WTC11 (cell line): ENCODE data around the gene PEAR1. TPM values are rescaled to one million over a fixed set of nuclear protein-coding genes. Genes with fewer than 3 reads are reported as not detected.

Experiments used
- ATAC-seq: fragments of 200-7000 bp; cut with Tn5 transposase; 2 replicates; pipeline ENCODE4 v1.10.0; 2021; ENCODE audit warnings: mild to moderate bottlenecking, moderate library complexity
- CTCF ChIA-PET: fragments of 300-600 bp; sonication (Branson Sonifier 250); formaldehyde crosslinking; loops from one replicate; lab custom pipeline; 2021; ENCODE audit warnings: antibody characterized with exemption; lab: Charles Lee
- POLR2A ChIA-PET: fragments of 350-600 bp; sonication (Branson Sonifier 250); formaldehyde crosslinking; loops from one replicate; lab custom pipeline; 2021; ENCODE audit warnings: antibody characterized with exemption; lab: Charles Lee
- DNase-seq: peaks from one replicate; pipeline ENCODE4 v3.0.0; 2021; ENCODE audit warnings: low spot score
- H3K27ac Mint-ChIP-seq: 2 replicates; pipeline ENCODE4 v1.8.0; 2021; ENCODE audit warnings: mixed read lengths
- H3K27me3 Mint-ChIP-seq: 2 replicates; pipeline ENCODE4 v1.8.0; 2021; ENCODE audit warnings: low read depth, mild to moderate bottlenecking, moderate library complexity, mixed read lengths
- H3K36me3 Mint-ChIP-seq: 2 replicates; pipeline ENCODE4 v1.8.0; 2021; ENCODE audit warnings: mixed read lengths
- H3K4me1 Mint-ChIP-seq: 2 replicates; pipeline ENCODE4 v1.8.0; 2022; ENCODE audit warnings: mixed read lengths
- H3K4me3 Mint-ChIP-seq: 2 replicates; pipeline ENCODE4 v1.8.0; 2021; ENCODE audit warnings: mild to moderate bottlenecking, moderate library complexity, mixed read lengths
- H3K9me3 Mint-ChIP-seq: 2 replicates; pipeline ENCODE4 v1.8.0; 2021; ENCODE audit warnings: mixed read lengths
- MYBL2 ChIP-seq: sonication (generic); formaldehyde crosslinking; IDR thresholded peaks from 2 replicates; pipeline ENCODE4 v1.8.1; 2023; ENCODE audit warnings: mild to moderate bottlenecking, moderate library complexity, missing genetic modification reagents
- NR1H2 ChIP-seq: sonication (generic); formaldehyde crosslinking; IDR thresholded peaks from 2 replicates; pipeline ENCODE4 v1.9.0; 2021; ENCODE audit warnings: mild to moderate bottlenecking, moderate library complexity, missing genetic modification reagents
- NR3C1 ChIP-seq: sonication (generic); formaldehyde crosslinking; conservative IDR thresholded peaks from 2 replicates; pipeline ENCODE4 v1.8.1; 2023; ENCODE audit warnings: low read depth, mild to moderate bottlenecking, missing genetic modification reagents
- PRRX2 ChIP-seq: fragments of 250-450 bp; sonication (Bioruptor Pico); IDR thresholded peaks from 2 replicates; pipeline ENCODE4 v1.8.0; 2021; ENCODE audit warnings: mild to moderate bottlenecking
- RORB ChIP-seq: fragments of 250-450 bp; sonication (Bioruptor Pico); IDR thresholded peaks from 2 replicates; pipeline ENCODE4 v1.9.0; 2021; ENCODE audit warnings: mild to moderate bottlenecking
- TEAD1 ChIP-seq: sonication (generic); formaldehyde crosslinking; IDR thresholded peaks from 2 replicates; pipeline ENCODE4 v1.8.0; 2022; ENCODE audit warnings: mild to moderate bottlenecking, missing genetic modification reagents
- ZNF423 ChIP-seq: fragments of 250-450 bp; sonication (Bioruptor Pico); IDR thresholded peaks from 2 replicates; pipeline ENCODE4 v2.1.2; 2022; ENCODE audit warnings: mild to moderate bottlenecking, moderate library complexity
- total RNA-seq: library from RNA; stranded (reverse); gene quantifications from 3 replicates; pipeline ENCODE4 v1.2.3, GENCODE V29; 2021
- TF ChIP-seq, protein P1 (sequence below): sonication (generic); formaldehyde crosslinking; conservative IDR thresholded peaks from 2 replicates; pipeline ENCODE4 v1.8.1; 2023; ENCODE audit warnings: mild to moderate bottlenecking, low read depth, missing genetic modification reagents, moderate library complexity
- TF ChIP-seq, protein P2 (sequence below): sonication (generic); formaldehyde crosslinking; IDR thresholded peaks from 2 replicates; pipeline ENCODE4 v1.8.1; 2022; ENCODE audit warnings: mild to moderate bottlenecking, missing genetic modification reagents, moderate library complexity, borderline replicate concordance
- TF ChIP-seq, protein P3 (sequence below): sonication (generic); formaldehyde crosslinking; IDR thresholded peaks from 2 replicates; pipeline ENCODE4 v1.8.0; 2022; ENCODE audit warnings: mild to moderate bottlenecking, missing genetic modification reagents
- TF ChIP-seq, protein P4 (sequence below): sonication (generic); formaldehyde crosslinking; IDR thresholded peaks from 2 replicates; pipeline ENCODE4 v1.8.1; 2022; ENCODE audit warnings: low read depth, missing genetic modification reagents, borderline replicate concordance
- TF ChIP-seq, protein P5 (sequence below): sonication (generic); formaldehyde crosslinking; IDR thresholded peaks from 2 replicates; pipeline ENCODE4 v1.8.1; 2023; ENCODE audit warnings: mild to moderate bottlenecking, missing genetic modification reagents

The PEAR1 gene
- total RNA-seq, 1 experiment from 2014 or later: 1.6 TPM

DNA sequence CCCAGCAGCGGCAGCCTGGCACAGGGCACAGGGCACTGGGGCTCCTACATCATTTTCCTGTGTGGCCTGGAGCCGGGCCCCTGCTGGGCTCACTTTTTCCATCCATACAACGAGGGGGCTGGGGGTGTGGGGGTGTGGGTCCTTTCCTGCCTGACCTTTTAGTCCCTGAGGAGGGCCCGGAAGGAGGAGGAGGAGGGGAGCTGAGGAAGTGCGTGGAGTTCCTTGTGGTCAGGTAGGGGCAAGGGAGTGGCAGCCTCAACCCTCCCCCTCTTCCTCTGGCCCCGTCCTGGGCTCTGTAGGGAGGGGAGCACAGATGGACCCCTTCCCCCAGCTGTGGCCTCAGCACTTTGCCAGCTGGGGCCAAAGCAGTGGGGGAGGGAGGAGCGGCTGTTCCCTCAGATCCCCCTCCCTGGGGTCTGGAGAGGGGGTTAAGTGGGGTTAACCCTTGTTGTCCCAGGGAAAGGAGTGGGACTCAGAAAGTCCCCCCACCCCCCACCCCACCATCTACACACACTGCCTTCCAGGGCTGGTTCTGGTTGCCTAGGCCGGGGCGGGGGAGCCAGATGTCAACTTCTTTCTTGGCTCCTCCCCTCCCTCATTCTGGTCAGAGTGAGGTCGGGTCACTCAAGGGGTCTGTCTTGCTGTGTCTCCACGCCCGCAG is 27.1 kb upstream of the PEAR1 start:
- Mint-ChIP-seq H3K4me1 (peaks cover 17% of the 10 kb centered on the region), H3K9me3 (no peaks in the 10 kb centered on the region), H3K4me3 (no peak overlapping the region), H3K27ac (no peak overlapping the region), H3K27me3 (peaks cover 62% of the 10 kb centered on the region), H3K36me3 (no peaks in the 10 kb centered on the region)
- ChIA-PET CTCF (interaction anchor here (1.0 to 9.9 kb wide), 3 partner anchors 22 to 140 kb away, joined by 3 to 211 read pairs (median 5); partner anchors contain the start of gene PEAR1), POLR2A (no interaction called here)
- no peak for TF ChIP-seq NR1H2 (CRISPR knock-in tag)
- TF ChIP-seq, protein P1, sequence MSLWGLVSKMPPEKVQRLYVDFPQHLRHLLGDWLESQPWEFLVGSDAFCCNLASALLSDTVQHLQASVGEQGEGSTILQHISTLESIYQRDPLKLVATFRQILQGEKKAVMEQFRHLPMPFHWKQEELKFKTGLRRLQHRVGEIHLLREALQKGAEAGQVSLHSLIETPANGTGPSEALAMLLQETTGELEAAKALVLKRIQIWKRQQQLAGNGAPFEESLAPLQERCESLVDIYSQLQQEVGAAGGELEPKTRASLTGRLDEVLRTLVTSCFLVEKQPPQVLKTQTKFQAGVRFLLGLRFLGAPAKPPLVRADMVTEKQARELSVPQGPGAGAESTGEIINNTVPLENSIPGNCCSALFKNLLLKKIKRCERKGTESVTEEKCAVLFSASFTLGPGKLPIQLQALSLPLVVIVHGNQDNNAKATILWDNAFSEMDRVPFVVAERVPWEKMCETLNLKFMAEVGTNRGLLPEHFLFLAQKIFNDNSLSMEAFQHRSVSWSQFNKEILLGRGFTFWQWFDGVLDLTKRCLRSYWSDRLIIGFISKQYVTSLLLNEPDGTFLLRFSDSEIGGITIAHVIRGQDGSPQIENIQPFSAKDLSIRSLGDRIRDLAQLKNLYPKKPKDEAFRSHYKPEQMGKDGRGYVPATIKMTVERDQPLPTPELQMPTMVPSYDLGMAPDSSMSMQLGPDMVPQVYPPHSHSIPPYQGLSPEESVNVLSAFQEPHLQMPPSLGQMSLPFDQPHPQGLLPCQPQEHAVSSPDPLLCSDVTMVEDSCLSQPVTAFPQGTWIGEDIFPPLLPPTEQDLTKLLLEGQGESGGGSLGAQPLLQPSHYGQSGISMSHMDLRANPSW: no peak
- DNase-seq (no peak), ATAC-seq (peak; percentile 46)

DNA sequence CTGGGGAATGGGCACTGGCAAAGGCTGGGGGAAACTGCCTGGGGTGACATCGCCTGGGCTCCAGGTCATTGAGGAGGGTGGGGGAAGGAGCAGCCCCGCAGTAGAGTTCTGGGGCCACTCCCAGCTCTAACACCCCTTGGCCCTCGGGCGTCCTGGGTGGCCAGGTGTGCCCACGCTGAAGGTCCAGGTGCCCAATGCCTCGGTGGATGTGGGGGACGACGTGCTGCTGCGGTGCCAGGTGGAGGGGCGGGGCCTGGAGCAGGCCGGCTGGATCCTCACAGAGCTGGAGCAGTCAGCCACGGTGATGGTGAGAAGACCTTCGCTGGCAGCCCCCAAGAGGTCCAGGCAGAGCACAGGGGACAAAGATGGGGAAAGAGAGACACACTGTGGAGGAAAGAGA is 25.2 kb upstream of the PEAR1 start:
- Mint-ChIP-seq H3K4me1 (peaks cover 15% of the 10 kb centered on the region), H3K27me3 (peaks cover 45% of the 10 kb centered on the region), H3K4me3 (no peak overlapping the region), H3K9me3 (no peaks in the 10 kb centered on the region), H3K27ac (no peak overlapping the region), H3K36me3 (no peaks in the 10 kb centered on the region)
- ChIA-PET CTCF (interaction anchor here (0.6 to 2.9 kb wide), 6 partner anchors 8 to 142 kb away, joined by 3 to 20 read pairs (median 6); partner anchors contain the start of genes INSRR and NTRK1), POLR2A (no interaction called here)
- no peak for DNase-seq
- TF ChIP-seq, protein P2, sequence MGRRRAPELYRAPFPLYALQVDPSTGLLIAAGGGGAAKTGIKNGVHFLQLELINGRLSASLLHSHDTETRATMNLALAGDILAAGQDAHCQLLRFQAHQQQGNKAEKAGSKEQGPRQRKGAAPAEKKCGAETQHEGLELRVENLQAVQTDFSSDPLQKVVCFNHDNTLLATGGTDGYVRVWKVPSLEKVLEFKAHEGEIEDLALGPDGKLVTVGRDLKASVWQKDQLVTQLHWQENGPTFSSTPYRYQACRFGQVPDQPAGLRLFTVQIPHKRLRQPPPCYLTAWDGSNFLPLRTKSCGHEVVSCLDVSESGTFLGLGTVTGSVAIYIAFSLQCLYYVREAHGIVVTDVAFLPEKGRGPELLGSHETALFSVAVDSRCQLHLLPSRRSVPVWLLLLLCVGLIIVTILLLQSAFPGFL (CRISPR knock-in tag): no peak
- ATAC-seq: no peak; the same call in 1 of the 2 replicates

DNA sequence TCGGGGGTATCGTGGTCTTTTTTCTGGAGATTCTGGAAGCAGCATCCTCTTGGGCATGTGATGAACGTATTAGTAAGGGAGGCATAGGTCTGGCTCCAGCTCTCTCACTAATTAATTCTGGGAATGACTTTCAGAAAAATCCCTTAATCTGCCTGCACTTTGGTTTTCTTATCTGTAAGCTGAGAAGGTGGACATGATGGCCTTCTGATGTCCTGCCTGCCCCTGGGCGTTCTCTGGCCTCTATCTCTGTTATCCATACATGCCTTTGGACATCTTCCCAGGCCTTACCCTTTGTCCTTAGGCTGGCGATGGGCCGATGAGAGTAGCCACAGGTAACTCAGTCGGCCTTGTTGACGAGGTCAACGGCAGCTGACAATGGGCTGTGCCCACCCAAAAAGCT is 24.1 kb upstream of the PEAR1 start:
- Mint-ChIP-seq H3K27me3 (peaks cover 34% of the 10 kb centered on the region), H3K36me3 (no peaks in the 10 kb centered on the region), H3K9me3 (no peaks in the 10 kb centered on the region), H3K4me3 (no peak overlapping the region), H3K27ac (no peak overlapping the region), H3K4me1 (peaks cover 15% of the 10 kb centered on the region)
- ATAC-seq (no peak), DNase-seq (no peak)
- ChIA-PET POLR2A (no interaction called here), CTCF (interaction anchor here (1.4 to 2.9 kb wide), 4 partner anchors 10 to 143 kb away, joined by 6 to 20 read pairs (median 7); partner anchors contain the start of genes INSRR and NTRK1)
- TF ChIP-seq, protein P2 (CRISPR knock-in tag): no peak
- TF ChIP-seq TEAD1 (CRISPR knock-in tag): no peak
- TF ChIP-seq, protein P1: no peak
- TF ChIP-seq ZNF423 (CRISPR knock-in tag): no peak
- TF ChIP-seq, protein P3, sequence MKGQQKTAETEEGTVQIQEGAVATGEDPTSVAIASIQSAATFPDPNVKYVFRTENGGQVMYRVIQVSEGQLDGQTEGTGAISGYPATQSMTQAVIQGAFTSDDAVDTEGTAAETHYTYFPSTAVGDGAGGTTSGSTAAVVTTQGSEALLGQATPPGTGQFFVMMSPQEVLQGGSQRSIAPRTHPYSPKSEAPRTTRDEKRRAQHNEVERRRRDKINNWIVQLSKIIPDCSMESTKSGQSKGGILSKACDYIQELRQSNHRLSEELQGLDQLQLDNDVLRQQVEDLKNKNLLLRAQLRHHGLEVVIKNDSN (CRISPR knock-in tag): no peak
- TF ChIP-seq NR3C1 (CRISPR knock-in tag): no peak
- TF ChIP-seq RORB: no peak
- TF ChIP-seq MYBL2 (CRISPR knock-in tag): no peak
- TF ChIP-seq, protein P4, sequence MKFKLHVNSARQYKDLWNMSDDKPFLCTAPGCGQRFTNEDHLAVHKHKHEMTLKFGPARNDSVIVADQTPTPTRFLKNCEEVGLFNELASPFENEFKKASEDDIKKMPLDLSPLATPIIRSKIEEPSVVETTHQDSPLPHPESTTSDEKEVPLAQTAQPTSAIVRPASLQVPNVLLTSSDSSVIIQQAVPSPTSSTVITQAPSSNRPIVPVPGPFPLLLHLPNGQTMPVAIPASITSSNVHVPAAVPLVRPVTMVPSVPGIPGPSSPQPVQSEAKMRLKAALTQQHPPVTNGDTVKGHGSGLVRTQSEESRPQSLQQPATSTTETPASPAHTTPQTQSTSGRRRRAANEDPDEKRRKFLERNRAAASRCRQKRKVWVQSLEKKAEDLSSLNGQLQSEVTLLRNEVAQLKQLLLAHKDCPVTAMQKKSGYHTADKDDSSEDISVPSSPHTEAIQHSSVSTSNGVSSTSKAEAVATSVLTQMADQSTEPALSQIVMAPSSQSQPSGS (CRISPR knock-in tag): no peak
- TF ChIP-seq, protein P5, sequence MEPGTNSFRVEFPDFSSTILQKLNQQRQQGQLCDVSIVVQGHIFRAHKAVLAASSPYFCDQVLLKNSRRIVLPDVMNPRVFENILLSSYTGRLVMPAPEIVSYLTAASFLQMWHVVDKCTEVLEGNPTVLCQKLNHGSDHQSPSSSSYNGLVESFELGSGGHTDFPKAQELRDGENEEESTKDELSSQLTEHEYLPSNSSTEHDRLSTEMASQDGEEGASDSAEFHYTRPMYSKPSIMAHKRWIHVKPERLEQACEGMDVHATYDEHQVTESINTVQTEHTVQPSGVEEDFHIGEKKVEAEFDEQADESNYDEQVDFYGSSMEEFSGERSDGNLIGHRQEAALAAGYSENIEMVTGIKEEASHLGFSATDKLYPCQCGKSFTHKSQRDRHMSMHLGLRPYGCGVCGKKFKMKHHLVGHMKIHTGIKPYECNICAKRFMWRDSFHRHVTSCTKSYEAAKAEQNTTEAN (CRISPR knock-in tag): no peak
- no peak for TF ChIP-seq PRRX2 (CRISPR knock-in tag)
